ENCODE measurements around the gene SNX30. TPM values are rescaled to one million over a fixed set of nuclear protein-coding genes. Genes with fewer than 3 reads are reported as not detected.

SNX30 gene
- total RNA-seq, 2 experiments from 2014 or later: 3.8 to 3.9 TPM

DNA sequence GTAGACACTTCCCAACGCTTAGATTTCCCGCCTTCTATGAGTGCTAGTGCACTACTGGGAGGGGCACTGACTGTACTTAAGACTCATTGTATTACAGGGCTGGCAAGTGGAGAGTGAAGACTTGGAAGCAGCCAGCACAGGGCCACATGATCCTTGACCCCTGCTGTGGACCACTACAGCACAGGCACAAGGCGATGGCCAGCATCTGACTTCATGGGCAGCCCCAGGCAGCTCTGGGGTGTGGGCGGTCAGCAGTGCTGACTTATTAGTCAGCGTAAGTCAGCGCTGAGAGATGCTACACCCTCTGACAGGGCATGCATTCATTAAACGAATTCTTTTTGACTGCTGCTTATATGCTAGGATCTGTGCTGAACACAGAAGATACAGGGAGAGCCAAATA is 130.8 kb downstream of the SNX30 start:
- intact Hi-C loops (cut with micrococcal nuclease): no loop called here
- no peak for DNase-seq
- no peak overlapping the region for H3K27ac Mint-ChIP-seq
- CTCF ChIA-PET: interaction anchor here (1.4 kb wide), 1 partner anchor 21 kb away, joined by 4 read pairs; no protein-coding TSS in a partner anchor
- H3K9me3 Mint-ChIP-seq: no peaks in the 10 kb centered on the region
- H3K27me3 Mint-ChIP-seq: no peaks in the 10 kb centered on the region
- no peak overlapping the region for H3K4me3 Mint-ChIP-seq
- POLR2A ChIA-PET: no interaction called here
- ATAC-seq: no peak
- H3K36me3 Mint-ChIP-seq (ENCODE audit: low read depth): peaks cover 3% of the 10 kb centered on the region
- TF ChIP-seq, protein P1, sequence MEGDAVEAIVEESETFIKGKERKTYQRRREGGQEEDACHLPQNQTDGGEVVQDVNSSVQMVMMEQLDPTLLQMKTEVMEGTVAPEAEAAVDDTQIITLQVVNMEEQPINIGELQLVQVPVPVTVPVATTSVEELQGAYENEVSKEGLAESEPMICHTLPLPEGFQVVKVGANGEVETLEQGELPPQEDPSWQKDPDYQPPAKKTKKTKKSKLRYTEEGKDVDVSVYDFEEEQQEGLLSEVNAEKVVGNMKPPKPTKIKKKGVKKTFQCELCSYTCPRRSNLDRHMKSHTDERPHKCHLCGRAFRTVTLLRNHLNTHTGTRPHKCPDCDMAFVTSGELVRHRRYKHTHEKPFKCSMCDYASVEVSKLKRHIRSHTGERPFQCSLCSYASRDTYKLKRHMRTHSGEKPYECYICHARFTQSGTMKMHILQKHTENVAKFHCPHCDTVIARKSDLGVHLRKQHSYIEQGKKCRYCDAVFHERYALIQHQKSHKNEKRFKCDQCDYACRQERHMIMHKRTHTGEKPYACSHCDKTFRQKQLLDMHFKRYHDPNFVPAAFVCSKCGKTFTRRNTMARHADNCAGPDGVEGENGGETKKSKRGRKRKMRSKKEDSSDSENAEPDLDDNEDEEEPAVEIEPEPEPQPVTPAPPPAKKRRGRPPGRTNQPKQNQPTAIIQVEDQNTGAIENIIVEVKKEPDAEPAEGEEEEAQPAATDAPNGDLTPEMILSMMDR (IDR thresholded peaks at IDR 0.05): no peak
- no peaks in the 10 kb centered on the region for H3K4me1 Mint-ChIP-seq (ENCODE audit: low read depth)

DNA sequence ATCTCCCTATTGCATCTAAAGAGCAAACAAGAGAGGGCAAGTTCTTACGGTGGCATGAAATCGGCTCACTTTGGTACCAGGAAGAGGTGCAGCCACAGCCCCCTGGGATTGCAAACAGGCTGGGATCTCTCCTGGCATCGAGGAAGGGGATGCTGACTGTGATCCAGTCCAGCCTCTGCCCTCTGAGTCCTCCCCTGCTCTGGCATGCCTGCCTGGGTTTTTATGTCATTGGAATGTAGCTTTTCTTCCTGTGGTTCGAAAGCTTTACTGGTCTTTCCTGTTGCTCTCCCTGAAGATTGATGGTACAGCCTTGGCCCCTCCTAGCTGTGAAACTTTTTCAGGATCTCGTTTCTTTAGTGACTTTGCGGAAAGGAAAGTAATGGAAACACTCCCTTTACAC is 133.5 kb downstream of the SNX30 start:
- ATAC-seq (no peak), DNase-seq (no peak)
- Mint-ChIP-seq H3K27me3 (no peaks in the 10 kb centered on the region), H3K9me3 (no peaks in the 10 kb centered on the region), H3K36me3 (ENCODE audit: low read depth) (peaks cover 1% of the 10 kb centered on the region), H3K4me1 (ENCODE audit: low read depth) (no peaks in the 10 kb centered on the region), H3K27ac (no peak overlapping the region), H3K4me3 (no peak overlapping the region)
- TF ChIP-seq, protein P1 (IDR thresholded peaks at IDR 0.05): no peak
- ChIA-PET CTCF (interaction anchor here (3.9 kb wide), 1 partner anchor 19 kb away, joined by 19 read pairs; no protein-coding TSS in a partner anchor), POLR2A (no interaction called here)
- intact Hi-C loops (cut with micrococcal nuclease): no loop called here

DNA sequence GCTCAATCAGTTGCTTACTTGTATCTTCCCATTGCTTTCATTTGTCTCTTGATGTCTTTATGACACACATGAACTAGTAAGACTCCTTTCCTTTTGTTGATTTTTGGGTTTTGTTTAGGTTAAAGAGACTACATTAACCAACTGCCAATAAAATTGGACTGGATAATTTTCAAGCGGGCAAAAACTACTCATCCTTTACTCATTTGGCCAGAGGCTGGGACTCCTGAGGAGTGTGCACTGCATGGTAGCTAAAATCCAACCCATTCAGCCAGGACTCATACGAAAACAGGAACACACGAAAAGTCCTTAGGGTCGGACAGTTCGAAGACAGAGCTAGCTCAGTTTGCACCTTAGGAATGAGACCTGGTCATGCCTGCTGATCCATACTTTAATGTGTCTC is 134.2 kb downstream of the SNX30 start:
- TF ChIP-seq, protein P1 (IDR thresholded peaks at IDR 0.05): no peak
- POLR2A ChIA-PET: no interaction called here
- intact Hi-C loops (cut with micrococcal nuclease): no loop called here
- peaks cover 1% of the 10 kb centered on the region for H3K36me3 Mint-ChIP-seq (ENCODE audit: low read depth)
- CTCF ChIA-PET: interaction anchor here (1.0 to 3.9 kb wide), 2 partner anchors 19 to 40 kb away, joined by 4 to 19 read pairs; no protein-coding TSS in a partner anchor
- ATAC-seq (no peak), DNase-seq (no peak)
- no peaks in the 10 kb centered on the region for H3K4me1 Mint-ChIP-seq (ENCODE audit: low read depth)
- no peaks in the 10 kb centered on the region for H3K9me3 Mint-ChIP-seq
- H3K4me3 Mint-ChIP-seq: no peak overlapping the region
- no peak overlapping the region for H3K27ac Mint-ChIP-seq
- H3K27me3 Mint-ChIP-seq: peaks cover 4% of the 10 kb centered on the region

DNA sequence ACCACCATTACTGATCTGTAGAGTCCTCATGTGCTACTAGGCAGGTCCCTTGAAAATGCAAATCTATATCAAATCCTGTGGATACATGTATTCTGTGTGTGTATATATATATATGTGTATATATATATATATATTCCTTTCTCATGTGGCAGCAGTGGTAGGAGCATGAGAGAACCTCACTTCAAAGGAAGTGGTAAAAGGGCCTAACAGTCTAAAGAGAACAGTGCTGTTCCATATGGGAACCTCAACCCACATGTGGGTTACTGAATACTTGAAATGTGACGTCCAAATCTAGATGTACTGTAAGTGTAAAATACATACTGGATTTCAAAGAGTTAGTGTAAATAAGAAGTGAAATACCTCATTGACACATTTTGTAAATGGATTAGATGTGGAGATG is 134.8 kb downstream of the SNX30 start:
- ChIA-PET POLR2A (no interaction called here), CTCF (interaction anchor here (1.0 to 3.9 kb wide), 2 partner anchors 18 to 40 kb away, joined by 4 to 19 read pairs; no protein-coding TSS in a partner anchor)
- no peaks in the 10 kb centered on the region for H3K9me3 Mint-ChIP-seq
- no peak overlapping the region for H3K4me3 Mint-ChIP-seq
- ATAC-seq (no peak), DNase-seq (no peak)
- H3K27ac Mint-ChIP-seq: no peak overlapping the region
- TF ChIP-seq, protein P1 (IDR thresholded peaks at IDR 0.05): no peak
- peaks cover 9% of the 10 kb centered on the region for H3K27me3 Mint-ChIP-seq
- H3K4me1 Mint-ChIP-seq (ENCODE audit: low read depth): no peaks in the 10 kb centered on the region
- intact Hi-C loops (cut with micrococcal nuclease): no loop called here
- peaks cover 1% of the 10 kb centered on the region for H3K36me3 Mint-ChIP-seq (ENCODE audit: low read depth)

DNA sequence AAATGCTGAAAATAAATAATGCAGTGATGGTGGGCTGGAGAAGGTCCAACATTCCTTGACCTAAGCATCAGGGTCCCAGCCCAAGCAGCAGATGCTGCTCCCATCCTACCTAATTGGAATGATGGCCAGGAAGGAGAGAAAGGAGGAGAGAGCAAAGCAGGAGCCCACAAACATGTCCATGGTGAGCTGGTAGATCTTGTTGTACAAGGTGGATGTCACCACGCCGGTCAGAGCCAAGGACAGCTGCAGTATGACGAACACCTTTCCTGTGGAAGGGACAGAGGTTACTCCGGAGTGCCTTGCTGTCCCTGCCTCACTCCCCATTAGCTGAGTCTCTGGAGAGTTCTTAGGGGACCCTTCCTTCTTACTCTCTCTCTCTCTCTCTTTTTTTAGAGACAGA is 135.8 kb downstream of the SNX30 start:
- no peak overlapping the region for H3K4me3 Mint-ChIP-seq
- DNase-seq (no peak), ATAC-seq (no peak)
- no peaks in the 10 kb centered on the region for H3K4me1 Mint-ChIP-seq (ENCODE audit: low read depth)
- peaks cover 9% of the 10 kb centered on the region for H3K27me3 Mint-ChIP-seq
- intact Hi-C loops (cut with micrococcal nuclease): no loop called here
- TF ChIP-seq, protein P1 (IDR thresholded peaks at IDR 0.05): no peak
- ChIA-PET CTCF (interaction anchor here (2.7 to 3.9 kb wide), 2 partner anchors 17 to 41 kb away, joined by 9 to 19 read pairs; no protein-coding TSS in a partner anchor), POLR2A (no interaction called here)
- no peaks in the 10 kb centered on the region for H3K9me3 Mint-ChIP-seq
- H3K36me3 Mint-ChIP-seq (ENCODE audit: low read depth): no peaks in the 10 kb centered on the region
- H3K27ac Mint-ChIP-seq: no peak overlapping the region

Data from activated CD8-positive, alpha-beta T cell treated with anti-CD3 and anti-CD28 coated beads for 36 hours (primary cell).